PC-3 (cell line): ENCODE data around the gene ZSCAN2. TPM values are rescaled to one million over a fixed set of nuclear protein-coding genes. Genes with fewer than 3 reads are reported as not detected.

Experiments
- ATAC-seq: fragments of 200-7000 bp; cut with Tn5 transposase; 2 replicates; pipeline ENCODE4 v1.9.1; 2020; ENCODE audit warnings: mild to moderate bottlenecking, moderate library complexity
- BruUV-seq: library from RNA; stranded (reverse); fragments of 400-500 nt; replicated peaks from 2 replicates; lab custom pipeline; 2021; lab: Mats Ljungman, UMichigan
- CTCF ChIA-PET: fragments of 300-600 bp; sonication (Branson Sonifier 250); formaldehyde crosslinking; loops from one replicate; lab custom pipeline; 2022; ENCODE audit warnings: antibody characterized with exemption; lab: Charles Lee
- POLR2A ChIA-PET: fragments of 300-600 bp; sonication (Branson Sonifier 250); formaldehyde crosslinking; loops from one replicate; lab custom pipeline; 2022; ENCODE audit warnings: antibody characterized with exemption; ENCODE audit not compliant: unreplicated experiment; lab: Charles Lee
- DNase-seq: peaks from one replicate; pipeline ENCODE4 v3.0.0-alpha.2; 2015
- H2AFZ ChIP-seq: fragments of 300-600 bp; sonication (generic); 2 replicates; pipeline ENCODE4 v1.6.0; 2016; ENCODE audit warnings: antibody characterized with exemption, low read length
- H3F3A ChIP-seq: fragments of 300-600 bp; sonication (generic); one replicate; pipeline ENCODE4 v1.6.0; 2017; ENCODE audit warnings: antibody characterized with exemption, low read length, control low read depth, mild to moderate bottlenecking; ENCODE audit not compliant: unreplicated experiment
- H3K27ac ChIP-seq: fragments of 300-600 bp; sonication (generic); 2 replicates; pipeline ENCODE4 v1.5.1; 2016; ENCODE audit warnings: mild to moderate bottlenecking, low read length
- H3K27me3 ChIP-seq: fragments of 300-600 bp; sonication (generic); 2 replicates; pipeline ENCODE4 v1.6.1; 2016; ENCODE audit warnings: low read length, mixed read lengths
- H3K36me3 ChIP-seq: fragments of 300-600 bp; sonication (generic); 2 replicates; pipeline ENCODE4 v1.6.1; 2016; ENCODE audit warnings: low read depth, mixed run types, low read length, mixed read lengths
- H3K4me1 ChIP-seq: fragments of 300-600 bp; sonication (generic); 2 replicates; pipeline ENCODE4 v1.5.1; 2016; ENCODE audit warnings: low read length; ENCODE audit not compliant: insufficient read depth
- H3K4me2 ChIP-seq: fragments of 300-600 bp; sonication (generic); 2 replicates; pipeline ENCODE4 v1.6.0; 2016; ENCODE audit warnings: low read length
- H3K4me3 ChIP-seq: fragments of 300-600 bp; sonication (generic); 2 replicates; pipeline ENCODE4 v1.5.1; 2016; ENCODE audit warnings: mild to moderate bottlenecking, low read length, mixed read lengths
- H3K79me2 ChIP-seq: fragments of 300-600 bp; sonication (generic); 2 replicates; pipeline ENCODE4 v1.6.1; 2017; ENCODE audit warnings: low read length, mixed read lengths
- H3K9ac ChIP-seq: fragments of 300-600 bp; sonication (generic); 2 replicates; pipeline ENCODE4 v1.6.0; 2016; ENCODE audit warnings: mild to moderate bottlenecking, low read length
- H3K9me2 ChIP-seq: fragments of 300-600 bp; sonication (generic); replicated peaks from 2 replicates; pipeline ENCODE4 v1.6.1; 2016; ENCODE audit warnings: mixed run types, low read length, mixed read lengths
- H3K9me3 ChIP-seq: fragments of 300-600 bp; sonication (generic); 2 replicates; pipeline ENCODE4 v1.6.1; 2016; ENCODE audit warnings: low read length, mixed read lengths
- H4K20me1 ChIP-seq: fragments of 300-600 bp; sonication (generic); 2 replicates; pipeline ENCODE4 v1.6.1; 2016; ENCODE audit warnings: low read length, mixed read lengths
- CTCF ChIP-seq: fragments of 300-600 bp; sonication (generic); conservative IDR thresholded peaks from 2 replicates; pipeline ENCODE4 v1.5.1; 2017; ENCODE audit warnings: antibody characterized with exemption, low read depth, mild to moderate bottlenecking, low read length
- EZH2 ChIP-seq: fragments of 300-600 bp; sonication (generic); IDR thresholded peaks from one replicate; pipeline ENCODE4 v1.6.1; 2017; ENCODE audit warnings: antibody characterized with exemption, mild to moderate bottlenecking, low read length; ENCODE audit not compliant: unreplicated experiment
- EZH2phosphoT487 ChIP-seq: fragments of 300-600 bp; sonication (generic); IDR thresholded peaks from 2 replicates; pipeline ENCODE4 v1.6.1; 2018; ENCODE audit warnings: mild to moderate bottlenecking, antibody characterized with exemption, low read length, borderline replicate concordance
- intact Hi-C: fragments of 100-400 bp; cut with micrococcal nuclease; formaldehyde crosslinking; loops from 2 replicates; pipeline ENCODE4 v1.9.0; 2023
- total RNA-seq: library from RNA; depleted of rRNA; stranded (reverse); fragments of >200 nt; gene quantifications from 2 replicates; pipeline ENCODE4 v1.2.3, GENCODE V29; 2014

The ZSCAN2 gene
- total RNA-seq, 1 experiment from 2014 or later = 15.0 TPM

GRCh38 chr15:84603630-84604379 lies 3.0 kb downstream of the ZSCAN2 start:
- Histone ChIP-seq H3K27ac (no peak overlapping the region), H4K20me1 (no peaks in the 10 kb centered on the region), H3K4me1 (peaks cover 8% of the 10 kb centered on the region; the same call in 1 of the 2 replicates), H3K9me2 (no peaks in the 10 kb centered on the region), H3K9me3 (no peaks in the 10 kb centered on the region), H3K79me2 (peaks cover 19% of the 10 kb centered on the region), H3K9ac (no peak overlapping the region), H2AFZ (no peak overlapping the region), H3K4me2 (no peak overlapping the region), H3K36me3 (peaks cover 5% of the 10 kb centered on the region; the same call in 1 of the 2 replicates), H3K4me3 (no peak overlapping the region), H3K27me3 (no peaks in the 10 kb centered on the region), H3F3A (no peaks in the 10 kb centered on the region)
- no TSS peak for BruUV-seq
- DNase-seq (no peak), ATAC-seq (no peak)
- POLR2A ChIA-PET = no interaction called here
- TF ChIP-seq EZH2 (no peak), EZH2phosphoT487 (no peak), CTCF (no peak)
- CTCF ChIA-PET = no interaction called here
- intact Hi-C loops = no loop called here

- H3K27ac ChIP-seq = no peak overlapping the region
- no peaks in the 10 kb centered on the region for H3K9me3 ChIP-seq
- H3K36me3 ChIP-seq = peaks cover 5% of the 10 kb centered on the region; the same call in 1 of the 2 replicates
- no TSS peak for BruUV-seq
- no peak overlapping the region for H3K9ac ChIP-seq
- TF ChIP-seq EZH2 (no peak), EZH2phosphoT487 (no peak), CTCF (no peak)
- H2AFZ ChIP-seq = no peak overlapping the region
- H3K4me2 ChIP-seq = no peak overlapping the region
- no peaks in the 10 kb centered on the region for H3K27me3 ChIP-seq
- CTCF ChIA-PET = no interaction called here
- peaks cover 19% of the 10 kb centered on the region for H3K79me2 ChIP-seq
- peaks cover 4% of the 10 kb centered on the region; the same call in 1 of the 2 replicates for H3K4me1 ChIP-seq
- H4K20me1 ChIP-seq = no peaks in the 10 kb centered on the region
- H3K9me2 ChIP-seq = no peaks in the 10 kb centered on the region
- no peak for ATAC-seq
- no peaks in the 10 kb centered on the region for H3F3A ChIP-seq
- intact Hi-C loops = no loop called here
- POLR2A ChIA-PET = no interaction called here
- H3K4me3 ChIP-seq = no peak overlapping the region
- DNase-seq = no peak
Measured at GRCh38 chr15:84604826-84605553, 4.2 kb downstream of the ZSCAN2 start.

DNA sequence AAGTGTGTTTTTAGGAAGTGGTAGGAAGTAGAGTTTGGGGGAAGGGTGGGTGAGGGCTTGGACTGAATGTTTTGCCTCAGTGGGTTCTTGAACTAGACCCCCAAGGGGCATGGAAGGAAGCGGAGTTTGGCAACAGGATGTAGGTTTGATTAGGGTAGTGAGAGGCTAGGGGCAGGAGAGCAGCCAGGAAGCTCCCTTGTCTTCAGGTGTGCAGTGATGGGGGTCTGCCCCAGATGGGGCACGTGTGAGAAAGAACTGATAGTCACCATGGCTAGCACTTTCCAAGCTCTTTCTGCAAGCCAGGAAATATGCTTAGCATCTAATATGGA lies 4.7 kb downstream of the ZSCAN2 start:
- H3K79me2 ChIP-seq = peaks cover 19% of the 10 kb centered on the region
- intact Hi-C loops = no loop called here
- no peak overlapping the region for H3K4me2 ChIP-seq
- H3F3A ChIP-seq = no peaks in the 10 kb centered on the region
- BruUV-seq = no TSS peak
- H3K36me3 ChIP-seq = peaks cover 5% of the 10 kb centered on the region; the same call in 1 of the 2 replicates
- no peaks in the 10 kb centered on the region for H4K20me1 ChIP-seq
- ATAC-seq (no peak), DNase-seq (no peak)
- H3K4me3 ChIP-seq = no peak overlapping the region
- no peak overlapping the region for H3K9ac ChIP-seq
- no peak overlapping the region for H2AFZ ChIP-seq
- TF ChIP-seq EZH2 (no peak), EZH2phosphoT487 (no peak), CTCF (no peak)
- 0 out of 2 replicates have a peak, but pooled peaks cover 4% of the 10 kb centered on the region for H3K4me1 ChIP-seq
- H3K27me3 ChIP-seq = no peaks in the 10 kb centered on the region
- CTCF ChIA-PET = no interaction called here
- H3K9me3 ChIP-seq = no peaks in the 10 kb centered on the region
- no peak overlapping the region for H3K27ac ChIP-seq
- POLR2A ChIA-PET = no interaction called here
- no peaks in the 10 kb centered on the region for H3K9me2 ChIP-seq
